ENCODE data around the gene CARM1.
"Not testable (repeated sequence)": the region's sequence is repeated elsewhere in the genome, so short reads cannot be mapped to it uniquely, and the experiment has no call there.

Gene CARM1

GRCh38 chr19:10936661-10937084 lies 65.3 kb downstream of the CARM1 start:
- peak; percentile 66 for TF ChIP-seq CTCF (IDR thresholded peaks at IDR 0.05; ENCODE audit: low read depth, low read length, missing control alignments)
- peak; percentile 50 for DNase-seq (ENCODE audit: low read depth)
- no peak overlapping the region for H3K4me3 ChIP-seq (ENCODE audit: low read depth, low read length)

DNA sequence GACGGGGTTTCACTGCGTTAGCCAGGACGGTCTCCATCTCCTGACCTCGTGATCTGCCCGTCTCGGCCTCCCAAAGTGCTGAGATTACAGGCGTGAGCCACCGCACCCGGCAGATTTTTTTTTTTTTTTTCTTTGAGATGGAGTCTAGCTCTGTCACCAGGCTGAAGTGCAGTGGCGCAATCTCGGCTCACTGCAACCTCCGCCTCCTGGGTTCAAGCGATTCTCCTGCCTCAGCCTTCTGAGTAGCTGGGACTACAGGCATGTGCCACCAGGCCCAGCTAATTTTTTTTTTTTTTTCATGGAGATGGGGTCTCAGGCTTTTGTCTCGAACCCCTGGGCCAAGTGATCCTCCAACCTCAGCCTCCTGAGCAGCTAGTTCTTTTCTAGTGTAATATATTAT lies 70.3 kb downstream of the CARM1 start:
- DNase-seq (ENCODE audit: low read depth); H3K4me3 ChIP-seq (ENCODE audit: low read depth, low read length): not testable (repeated sequence)

DNA sequence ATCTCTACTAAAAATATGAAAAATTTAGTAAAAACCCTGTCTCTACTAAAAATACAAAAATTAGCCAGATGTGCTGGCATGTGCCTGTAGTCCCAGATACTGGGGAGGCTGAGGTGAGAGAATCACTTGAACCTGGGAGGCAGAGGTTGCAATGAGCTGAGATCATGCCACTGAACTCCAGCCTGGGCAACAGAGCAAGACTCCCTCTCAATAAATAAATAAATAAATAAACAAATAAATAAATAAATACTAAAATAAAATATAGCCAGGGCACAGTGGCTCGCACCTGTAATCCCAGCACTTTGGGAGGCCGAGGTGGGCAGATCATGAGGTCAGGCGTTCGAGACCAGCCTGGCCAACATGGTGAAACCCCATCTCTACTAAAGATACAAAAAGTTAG lies 72.1 kb downstream of the CARM1 start:
- not testable (repeated sequence) for DNase-seq (ENCODE audit: low read depth); H3K4me3 ChIP-seq (ENCODE audit: low read depth, low read length)

GRCh38 chr19:10945264-10945663 lies 73.9 kb downstream of the CARM1 start:
- no peak overlapping the region for H3K4me3 ChIP-seq (ENCODE audit: low read depth, low read length)
- no peak for DNase-seq (ENCODE audit: low read depth)
- TF ChIP-seq CTCF (IDR thresholded peaks at IDR 0.05; ENCODE audit: low read depth, low read length, missing control alignments) = no peak

GRCh38 chr19:10946958-10947657 lies 75.8 kb downstream of the CARM1 start:
- no peak for TF ChIP-seq CTCF (IDR thresholded peaks at IDR 0.05; ENCODE audit: low read depth, low read length, missing control alignments)
- DNase-seq (ENCODE audit: low read depth) = no peak

DNA sequence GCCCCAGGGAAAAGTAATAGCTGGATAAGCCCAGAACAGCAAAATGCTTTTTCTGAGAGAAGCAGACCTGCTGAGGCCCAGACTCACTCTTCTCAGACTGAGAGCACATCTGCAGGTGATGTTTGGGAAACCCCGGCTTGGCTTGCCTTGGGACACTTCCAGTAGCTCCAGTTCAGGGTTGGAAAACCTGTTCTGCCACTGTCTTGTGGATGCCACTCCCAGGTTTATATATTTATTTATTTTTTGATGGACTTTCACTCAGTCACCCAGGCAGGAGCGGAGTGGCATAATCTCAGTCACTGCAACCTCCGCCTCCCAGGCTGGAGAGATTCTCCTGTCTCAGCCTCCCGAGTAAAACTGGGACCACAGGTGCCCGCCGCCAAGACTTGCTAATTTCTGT lies 81.5 kb downstream of the CARM1 start:
- no peak overlapping the region for H3K4me3 ChIP-seq (ENCODE audit: low read depth, low read length)
- DNase-seq (ENCODE audit: low read depth) = no peak
- no peak for TF ChIP-seq CTCF (IDR thresholded peaks at IDR 0.05; ENCODE audit: low read depth, low read length, missing control alignments)

More at GRCh38 chr19:10946958-10947657, 75.8 kb downstream of the CARM1 start:
- no peak overlapping the region for H3K4me3 ChIP-seq (ENCODE audit: low read depth, low read length)

GRCh38 chr19:10959277-10959968 lies 88.1 kb downstream of the CARM1 start:
- DNase-seq (ENCODE audit: low read depth) = not testable (repeated sequence)
- peak overlapping the region; percentile 74; the same call in 1 of the 2 replicates for H3K4me3 ChIP-seq (ENCODE audit: low read depth, low read length)

- no peak for TF ChIP-seq CTCF (IDR thresholded peaks at IDR 0.05; ENCODE audit: low read depth, low read length, missing control alignments)
- peak; percentile 86 for DNase-seq (ENCODE audit: low read depth)
- H3K4me3 ChIP-seq (ENCODE audit: low read depth, low read length) = peak within 1 kb of the TSS; percentile 74
Measured at GRCh38 chr19:10960314-10961072, 89.1 kb downstream of the CARM1 start, which contains the start of gene SMARCA4. TSS of gene SMARCA4 (plus strand) at chr19:10961030. CDS start at chr19:10984152, 23,122 bp downstream.

Measured in GM12864 (cell line).